ENCODE results near the gene USP54.

The USP54 gene

GRCh38 chr10:73485320-73485719 lies 105.8 kb downstream of the USP54 start:
- no peak for TF ChIP-seq POLR2AphosphoS5 (IDR thresholded peaks at IDR 0.05; ENCODE audit: low read depth)
- TF ChIP-seq SPI1 (IDR thresholded peaks at IDR 0.05; ENCODE audit: borderline replicate concordance, low read depth), result no peak
- no peak for TF ChIP-seq CTCF (IDR thresholded peaks at IDR 0.05; ENCODE audit: insufficient read depth, low read length)
- Histone ChIP-seq H3K27ac (replicated peaks) (no peak overlapping the region), H3K4me3 (replicated peaks; ENCODE audit: insufficient read depth, low read length) (no peak overlapping the region), H3K27me3 (ENCODE audit: insufficient read depth, poor library complexity, severe bottlenecking) (no peaks in the 10 kb centered on the region)
- DNase-seq (ENCODE audit: low read depth in 1 of 2, low spot score in 1 of 2), result no peak

GRCh38 chr10:73480158-73480557 lies 111.0 kb downstream of the USP54 start:
- TF ChIP-seq REST (IDR thresholded peaks at IDR 0.05; ENCODE audit: insufficient replicate concordance, low read depth) (no peak), SPI1 (IDR thresholded peaks at IDR 0.05; ENCODE audit: borderline replicate concordance, low read depth) (no peak), GABPA (IDR thresholded peaks at IDR 0.05; ENCODE audit: low read depth) (no peak), POLR2AphosphoS5 (IDR thresholded peaks at IDR 0.05; ENCODE audit: low read depth) (no peak), CTCF (IDR thresholded peaks at IDR 0.05; ENCODE audit: insufficient read depth, low read length) (no peak)
- H3K27me3 ChIP-seq (ENCODE audit: insufficient read depth, poor library complexity, severe bottlenecking), result no peaks in the 10 kb centered on the region
- no peak for DNase-seq (ENCODE audit: low read depth in 1 of 2, low spot score in 1 of 2)
- no peak overlapping the region for H3K4me3 ChIP-seq (replicated peaks; ENCODE audit: insufficient read depth, low read length)
- no peak overlapping the region for H3K27ac ChIP-seq (replicated peaks)

DNA sequence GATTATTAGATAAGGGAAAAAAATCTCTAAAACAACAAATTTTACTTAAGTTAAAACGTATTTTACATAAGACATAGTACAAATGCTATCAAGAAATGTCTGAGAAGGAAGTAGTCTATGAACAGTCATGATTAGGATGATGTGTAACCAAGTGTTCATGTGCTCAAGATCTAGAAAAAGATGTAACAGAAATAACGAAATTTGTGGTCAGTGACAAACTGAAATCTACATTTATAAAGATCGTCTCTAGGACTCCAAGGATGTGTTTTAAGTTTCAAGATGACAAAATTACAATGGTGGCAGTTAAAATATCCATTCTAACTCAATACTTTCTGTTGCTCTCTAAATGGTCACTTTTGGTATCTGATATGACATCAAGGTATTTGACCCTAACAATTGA lies 112.5 kb downstream of the USP54 start:
- no peak for TF ChIP-seq CTCF (IDR thresholded peaks at IDR 0.05; ENCODE audit: insufficient read depth, low read length)
- TF ChIP-seq REST (IDR thresholded peaks at IDR 0.05; ENCODE audit: insufficient replicate concordance, low read depth), result no peak
- TF ChIP-seq GABPA (IDR thresholded peaks at IDR 0.05; ENCODE audit: low read depth), result no peak
- no peak for TF ChIP-seq SPI1 (IDR thresholded peaks at IDR 0.05; ENCODE audit: borderline replicate concordance, low read depth)
- TF ChIP-seq POLR2AphosphoS5 (IDR thresholded peaks at IDR 0.05; ENCODE audit: low read depth), result no peak
- H3K27ac ChIP-seq (replicated peaks), result no peak overlapping the region; the same call in 1 of the 2 replicates
- H3K27me3 ChIP-seq (ENCODE audit: insufficient read depth, poor library complexity, severe bottlenecking), result no peaks in the 10 kb centered on the region
- H3K4me3 ChIP-seq (replicated peaks; ENCODE audit: insufficient read depth, low read length), result no peak overlapping the region
- DNase-seq (ENCODE audit: low read depth in 1 of 2, low spot score in 1 of 2), result peak in 1 of 2 experiments; percentile 28

GRCh38 chr10:73471226-73471625 lies 119.9 kb downstream of the USP54 start:
- H3K4me3 ChIP-seq (replicated peaks; ENCODE audit: insufficient read depth, low read length), result no peak overlapping the region
- TF ChIP-seq GABPA (IDR thresholded peaks at IDR 0.05; ENCODE audit: low read depth) (no peak), SPI1 (IDR thresholded peaks at IDR 0.05; ENCODE audit: borderline replicate concordance, low read depth) (no peak), REST (IDR thresholded peaks at IDR 0.05; ENCODE audit: insufficient replicate concordance, low read depth) (no peak), CTCF (IDR thresholded peaks at IDR 0.05; ENCODE audit: insufficient read depth, low read length) (no peak), POLR2AphosphoS5 (IDR thresholded peaks at IDR 0.05; ENCODE audit: low read depth) (no peak)
- no peak for DNase-seq (ENCODE audit: low read depth in 1 of 2, low spot score in 1 of 2)

More at GRCh38 chr10:73471226-73471625, 119.9 kb downstream of the USP54 start:
- Histone ChIP-seq H3K27me3 (ENCODE audit: insufficient read depth, poor library complexity, severe bottlenecking) (no peaks in the 10 kb centered on the region), H3K27ac (replicated peaks) (no peak overlapping the region)
